Cardiac muscle cell (in vitro differentiated cells and primary cell): ENCODE results near the gene ADAMTS2. TPM values are rescaled to one million over a fixed set of nuclear protein-coding genes. Genes with fewer than 3 reads are reported as not detected.
A peak's percentile ranks its signal among the peaks of the same experiment; 100 is the strongest.

ENCODE experiments used
- DNase-seq, 2 donors: peaks; one replicate each; pipeline versions ENCODE4 v3.0.0 to v3.0.0-alpha.2; 2010 to 2017; ENCODE audit warnings: low read depth in 1 of 2, low spot score in 1 of 2
- H3K27ac ChIP-seq: fragments of 200-600 bp; sonication (generic); 2 replicates; pipeline ENCODE4 v1.5.1; 2016
- H3K27me3 ChIP-seq: fragments of 200-600 bp; sonication (generic); 2 replicates; pipeline ENCODE4 v1.6.0; 2016; ENCODE audit warnings: control low read depth
- H3K36me3 ChIP-seq: fragments of 200-600 bp; sonication (generic); 2 replicates; pipeline ENCODE4 v1.5.1; 2016; ENCODE audit warnings: control low read depth
- H3K4me1 ChIP-seq: fragments of 200-600 bp; sonication (generic); 2 replicates; pipeline ENCODE4 v1.8.1; 2017; ENCODE audit warnings: low read depth, mild to moderate bottlenecking, mixed run types
- H3K4me3 ChIP-seq: fragments of 200-600 bp; sonication (generic); 2 replicates; pipeline ENCODE4 v1.5.1; 2016; ENCODE audit warnings: mild to moderate bottlenecking
- H3K9me3 ChIP-seq: fragments of 200-600 bp; sonication (generic); 2 replicates; pipeline ENCODE4 v1.5.1; 2017; ENCODE audit warnings: low read depth, mild to moderate bottlenecking, control low read depth
- CTCF ChIP-seq: IDR thresholded peaks from 2 replicates; pipeline ENCODE4 v1.5.1; 2012; ENCODE audit warnings: low read depth, mild to moderate bottlenecking, low read length
- polyA plus RNA-seq: library from polyadenylated mRNA; unstranded; fragments of >200 nt; fragmentation: Nextera tagmentation; extraction: Ambion mirVana; gene quantifications from 2 replicates; pipeline ENCODE4 v1.2.1, GENCODE V29; 2016
- total RNA-seq: library from RNA; depleted of rRNA; stranded (reverse); fragments of >200 nt; gene quantifications from 2 replicates; pipeline ENCODE4 v1.2.3, GENCODE V29; 2016

The ADAMTS2 gene
- total and polyA plus RNA-seq, 2 experiments from 2014 or later = 3.1 to 8.8 TPM

GRCh38 chr5:179207470-179207869 lies 137.8 kb downstream of the ADAMTS2 start:
- Histone ChIP-seq H3K27me3 (no peaks in the 10 kb centered on the region), H3K4me1 (no peaks in the 10 kb centered on the region), H3K9me3 (no peaks in the 10 kb centered on the region), H3K4me3 (no peak overlapping the region), H3K36me3 (no peaks in the 10 kb centered on the region), H3K27ac (no peak overlapping the region)
- no peak for TF ChIP-seq CTCF
- DNase-seq = no peak

GRCh38 chr5:179206366-179206765 lies 138.9 kb downstream of the ADAMTS2 start:
- Histone ChIP-seq H3K4me1 (no peaks in the 10 kb centered on the region), H3K27me3 (no peaks in the 10 kb centered on the region), H3K27ac (no peak overlapping the region), H3K9me3 (no peaks in the 10 kb centered on the region), H3K36me3 (no peaks in the 10 kb centered on the region), H3K4me3 (no peak overlapping the region)
- TF ChIP-seq CTCF = no peak
- no peak for DNase-seq

GRCh38 chr5:179205277-179205676 lies 140.0 kb downstream of the ADAMTS2 start:
- DNase-seq = no peak
- H3K27ac ChIP-seq = no peak overlapping the region
- H3K27me3 ChIP-seq = no peaks in the 10 kb centered on the region
- no peaks in the 10 kb centered on the region for H3K4me1 ChIP-seq
- TF ChIP-seq CTCF = no peak
- no peaks in the 10 kb centered on the region for H3K36me3 ChIP-seq
- no peaks in the 10 kb centered on the region for H3K9me3 ChIP-seq
- no peak overlapping the region for H3K4me3 ChIP-seq

GRCh38 chr5:179204572-179204971 lies 140.7 kb downstream of the ADAMTS2 start:
- H3K36me3 ChIP-seq = no peaks in the 10 kb centered on the region
- TF ChIP-seq CTCF = no peak
- no peak overlapping the region for H3K4me3 ChIP-seq
- H3K27ac ChIP-seq = no peak overlapping the region
- H3K27me3 ChIP-seq = no peaks in the 10 kb centered on the region
- H3K9me3 ChIP-seq = no peaks in the 10 kb centered on the region
- no peaks in the 10 kb centered on the region for H3K4me1 ChIP-seq
- DNase-seq = peak in 1 of 2 donors; percentile 40

- H3K27me3 ChIP-seq = no peaks in the 10 kb centered on the region
- H3K9me3 ChIP-seq = no peaks in the 10 kb centered on the region
- no peak overlapping the region for H3K4me3 ChIP-seq
- no peak for TF ChIP-seq CTCF
- H3K27ac ChIP-seq = no peak overlapping the region
- DNase-seq = no peak
- H3K4me1 ChIP-seq = peaks cover 3% of the 10 kb centered on the region
- no peaks in the 10 kb centered on the region for H3K36me3 ChIP-seq
These were observed 142.0 kb downstream of the ADAMTS2 start for GRCh38 chr5:179203248-179203647.

GRCh38 chr5:179201986-179202385 lies 143.3 kb downstream of the ADAMTS2 start:
- DNase-seq = no peak
- no peaks in the 10 kb centered on the region for H3K36me3 ChIP-seq
- H3K9me3 ChIP-seq = no peaks in the 10 kb centered on the region

More at GRCh38 chr5:179201986-179202385, 143.3 kb downstream of the ADAMTS2 start:
- H3K27ac ChIP-seq = no peak overlapping the region
- TF ChIP-seq CTCF = no peak
- H3K4me3 ChIP-seq = no peak overlapping the region
- H3K4me1 ChIP-seq = peaks cover 3% of the 10 kb centered on the region
- no peaks in the 10 kb centered on the region for H3K27me3 ChIP-seq
